GM19395 (cell line): Measurements from ENCODE around the gene CEP85L.
"Not testable (repeated sequence)": the region's sequence is repeated elsewhere in the genome, so short reads cannot be mapped to it uniquely, and the experiment has no call there.

Experiments
- ATAC-seq: cut with Tn5 transposase; IDR thresholded peaks from one replicate; pipeline ENCODE4 v1.9.1; 2021; ENCODE audit warnings: mild to moderate bottlenecking, moderate library complexity; ENCODE audit not compliant: unreplicated experiment

The CEP85L gene

DNA sequence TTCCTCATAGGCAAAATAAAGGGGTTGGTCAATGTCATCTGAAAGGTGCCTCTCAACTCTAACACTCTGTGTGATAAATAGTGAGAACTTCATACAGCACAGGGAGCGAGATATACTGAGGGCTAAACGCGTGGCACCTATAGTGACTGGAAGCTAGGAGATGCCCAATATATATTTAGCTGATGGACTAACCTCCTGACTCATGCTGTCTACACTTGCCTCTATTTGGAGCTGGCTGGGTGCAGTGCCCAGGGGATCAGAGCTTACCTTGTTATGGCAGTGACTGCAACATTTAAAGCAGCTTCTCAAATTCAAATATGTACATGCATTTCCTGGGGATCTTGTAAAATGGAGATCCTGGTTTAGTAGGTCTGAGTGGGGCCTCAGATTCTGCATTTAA, 214.9 kb downstream of the CEP85L start:
- ATAC-seq, result no peak

DNA sequence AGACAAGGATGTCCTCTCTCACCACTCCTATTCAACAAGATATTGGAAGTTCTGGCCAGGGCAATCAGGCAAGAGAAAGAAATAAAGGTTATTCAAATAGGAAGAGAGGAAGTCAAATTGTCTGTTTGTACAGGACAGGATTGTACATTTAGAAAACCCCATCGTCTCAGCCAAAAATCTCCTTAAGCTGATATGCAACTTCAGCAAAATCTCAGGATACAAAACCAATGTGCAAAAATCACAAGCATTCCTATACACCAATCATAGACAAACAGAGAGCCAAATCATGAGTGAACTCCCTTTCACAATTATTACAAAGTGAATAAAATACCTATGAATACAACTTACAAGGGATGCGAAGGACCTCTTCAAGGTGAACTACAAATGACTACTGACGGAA, 217.2 kb downstream of the CEP85L start:
- ATAC-seq, result not testable (repeated sequence)

DNA sequence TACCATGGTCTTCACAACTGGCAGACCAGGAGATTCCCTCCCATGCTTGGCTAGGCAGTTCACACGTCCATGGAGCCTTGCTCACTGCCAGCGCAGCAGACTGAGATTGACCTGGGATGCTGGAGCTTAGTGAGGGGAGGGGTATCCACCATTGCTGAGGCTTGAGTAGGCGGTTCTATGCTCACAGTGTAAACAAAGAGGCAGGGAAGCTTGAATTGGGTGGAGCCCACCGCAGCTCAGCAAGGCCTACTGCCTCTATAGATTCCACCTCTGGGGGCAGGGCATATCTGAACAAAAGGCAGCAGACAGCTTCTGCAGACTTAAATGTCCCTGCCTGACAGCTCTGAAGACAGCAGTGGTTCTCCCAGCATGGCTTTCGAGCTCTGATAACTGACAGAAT, 230.1 kb downstream of the CEP85L start:
- ATAC-seq, result not testable (repeated sequence)

DNA sequence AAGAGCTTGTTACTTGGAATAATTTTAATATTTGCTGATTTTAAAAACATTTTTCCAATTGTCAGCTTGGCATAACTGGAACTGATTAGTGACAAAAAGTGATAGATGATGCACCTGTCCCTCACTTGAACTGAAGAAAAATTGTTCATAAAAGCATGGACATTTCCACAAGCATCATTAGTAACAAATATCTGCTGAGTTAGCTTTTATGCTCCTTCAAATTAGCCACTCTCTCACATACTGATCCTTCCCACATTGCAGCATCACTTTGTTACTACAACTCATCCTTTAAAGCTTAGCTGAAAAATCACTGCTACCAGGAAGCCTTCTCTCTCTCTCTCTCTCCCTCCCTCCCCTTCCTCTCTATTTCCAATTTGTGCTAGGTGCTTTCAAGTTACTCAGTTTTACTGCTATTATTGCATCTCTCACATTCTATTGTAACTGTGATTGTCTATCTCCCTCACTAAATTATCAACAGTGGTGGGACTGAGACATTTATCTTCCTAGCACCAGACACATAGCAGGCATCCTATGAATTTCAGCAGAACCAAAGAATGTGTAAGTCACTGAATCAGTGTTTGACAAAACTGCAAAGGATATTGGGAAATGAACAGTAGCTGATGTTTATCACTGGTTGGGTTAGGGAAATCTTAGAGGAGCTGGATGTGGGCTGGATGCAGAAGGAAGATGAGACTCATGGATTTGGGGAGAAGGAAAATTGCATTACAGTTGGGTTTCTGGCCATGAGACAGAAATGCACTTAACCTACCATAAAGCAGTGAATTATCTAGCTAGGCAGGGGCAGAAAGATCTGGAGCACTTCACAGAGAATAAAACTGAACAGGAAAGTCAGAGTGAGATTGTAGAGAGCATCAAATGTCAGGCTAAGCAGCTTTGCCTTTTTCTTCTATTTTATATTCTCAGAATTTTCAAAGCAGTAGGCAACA, 231.7 kb downstream of the CEP85L start:
- no peak for ATAC-seq
